Activated T-cell treated with anti-CD3 and anti-CD28 coated beads for 48 hours (primary cell): ENCODE measurements around the gene BET1L.
A peak's percentile ranks its signal among the peaks of the same experiment; 100 is the strongest.

Experiments used
- DNase-seq: peaks from one replicate; pipeline ENCODE4 v3.0.0-alpha.2; 2020; ENCODE audit warnings: low read depth

BET1L gene

DNA sequence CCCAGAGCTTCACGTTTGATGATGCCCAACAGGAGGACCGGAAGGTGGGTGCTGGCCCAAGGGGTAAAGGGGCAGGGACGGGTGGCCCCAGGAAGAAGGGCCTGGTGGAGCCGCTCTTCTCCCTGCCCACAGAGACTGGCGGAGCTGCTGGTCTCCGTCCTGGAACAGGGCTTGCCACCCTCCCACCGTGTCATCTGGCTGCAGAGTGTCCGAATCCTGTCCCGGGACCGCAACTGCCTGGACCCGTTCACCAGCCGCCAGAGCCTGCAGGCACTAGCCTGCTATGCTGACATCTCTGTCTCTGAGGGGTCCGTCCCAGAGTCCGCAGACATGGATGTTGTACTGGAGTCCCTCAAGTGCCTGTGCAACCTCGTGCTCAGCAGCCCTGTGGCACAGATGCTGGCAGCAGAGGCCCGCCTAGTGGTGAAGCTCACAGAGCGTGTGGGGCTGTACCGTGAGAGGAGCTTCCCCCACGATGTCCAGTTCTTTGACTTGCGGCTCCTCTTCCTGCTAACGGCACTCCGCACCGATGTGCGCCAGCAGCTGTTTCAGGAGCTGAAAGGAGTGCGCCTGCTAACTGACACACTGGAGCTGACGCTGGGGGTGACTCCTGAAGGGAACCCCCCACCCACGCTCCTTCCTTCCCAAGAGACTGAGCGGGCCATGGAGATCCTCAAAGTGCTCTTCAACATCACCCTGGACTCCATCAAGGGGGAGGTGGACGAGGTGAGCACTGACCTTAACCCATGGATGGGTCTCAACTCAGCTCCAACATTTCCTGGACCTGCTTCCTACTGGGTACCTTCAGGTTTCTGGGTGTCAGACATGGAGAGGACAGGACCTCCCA is 2.3 kb upstream of the BET1L start:
- no peak for DNase-seq

DNA sequence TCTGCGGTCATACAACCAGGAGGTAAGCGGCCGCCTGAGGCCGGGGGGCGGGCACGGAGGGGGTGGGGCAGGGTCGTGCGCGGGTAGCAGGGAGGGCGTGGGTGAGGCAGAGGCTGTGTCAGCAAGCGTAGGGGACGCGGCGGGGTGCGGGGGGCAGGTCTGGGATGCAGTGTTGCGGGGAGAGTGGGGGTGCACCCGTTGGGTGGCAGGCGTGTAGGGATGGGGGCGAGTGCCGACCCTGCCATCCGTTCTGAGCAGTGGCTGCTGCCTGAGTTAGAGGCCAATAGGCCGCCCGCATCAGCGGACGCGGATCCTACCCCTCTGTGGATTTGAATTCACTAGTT is 1.7 kb upstream of the BET1L start:
- no peak for DNase-seq

DNA sequence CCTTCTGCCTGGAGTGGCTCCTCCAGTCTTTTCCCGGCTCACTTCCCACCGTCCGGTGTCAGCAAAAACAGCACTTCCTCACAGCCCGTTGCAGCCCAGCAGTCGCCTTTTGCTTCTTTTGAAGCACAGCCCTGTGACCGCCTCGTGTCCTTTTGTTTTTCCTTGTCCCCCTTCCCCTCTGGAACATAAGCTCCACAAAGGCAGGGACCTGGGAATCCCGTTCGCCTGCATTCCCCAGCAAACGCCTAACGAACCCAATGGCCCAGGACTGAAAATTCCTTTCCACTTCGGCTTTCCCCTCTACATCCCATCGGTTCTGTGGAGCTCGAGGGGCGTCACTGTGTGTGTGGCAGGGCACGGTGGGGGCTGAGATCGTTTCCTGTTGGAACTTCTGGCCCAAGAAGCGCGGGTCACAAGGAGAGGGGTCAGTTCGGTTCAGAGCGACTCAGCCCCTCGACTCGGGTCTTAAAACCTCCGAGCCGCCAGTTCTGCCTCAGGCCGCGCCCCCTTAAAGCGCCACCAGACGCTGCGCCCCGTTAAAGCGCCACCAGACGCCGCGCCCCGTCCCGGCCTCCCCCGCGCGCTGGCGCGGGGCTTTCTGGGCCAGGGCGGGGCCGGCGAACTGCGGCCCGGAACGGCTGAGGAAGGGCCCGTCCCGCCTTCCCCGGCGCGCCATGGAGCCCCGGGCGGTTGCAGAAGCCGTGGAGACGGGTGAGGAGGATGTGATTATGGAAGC is 1.1 kb upstream of the BET1L start:
- peak; percentile 86 for DNase-seq

DNA sequence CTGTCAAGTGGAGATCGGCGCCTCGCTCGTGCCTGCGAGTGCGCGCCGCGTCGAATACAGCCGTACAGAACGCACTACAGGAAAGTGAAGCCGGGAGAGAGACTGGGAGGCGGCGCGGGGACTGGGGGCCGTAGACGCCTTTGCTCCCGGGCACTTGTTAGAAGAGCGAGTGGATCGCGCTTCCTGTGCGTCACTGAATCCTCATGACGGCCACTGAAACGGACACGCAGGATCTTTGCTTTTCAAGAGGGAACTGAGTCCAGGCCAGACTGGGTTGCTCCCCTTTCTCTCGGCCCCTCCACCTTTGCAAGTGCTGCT is 623 bp upstream of the BET1L start:
- no peak for DNase-seq

DNA sequence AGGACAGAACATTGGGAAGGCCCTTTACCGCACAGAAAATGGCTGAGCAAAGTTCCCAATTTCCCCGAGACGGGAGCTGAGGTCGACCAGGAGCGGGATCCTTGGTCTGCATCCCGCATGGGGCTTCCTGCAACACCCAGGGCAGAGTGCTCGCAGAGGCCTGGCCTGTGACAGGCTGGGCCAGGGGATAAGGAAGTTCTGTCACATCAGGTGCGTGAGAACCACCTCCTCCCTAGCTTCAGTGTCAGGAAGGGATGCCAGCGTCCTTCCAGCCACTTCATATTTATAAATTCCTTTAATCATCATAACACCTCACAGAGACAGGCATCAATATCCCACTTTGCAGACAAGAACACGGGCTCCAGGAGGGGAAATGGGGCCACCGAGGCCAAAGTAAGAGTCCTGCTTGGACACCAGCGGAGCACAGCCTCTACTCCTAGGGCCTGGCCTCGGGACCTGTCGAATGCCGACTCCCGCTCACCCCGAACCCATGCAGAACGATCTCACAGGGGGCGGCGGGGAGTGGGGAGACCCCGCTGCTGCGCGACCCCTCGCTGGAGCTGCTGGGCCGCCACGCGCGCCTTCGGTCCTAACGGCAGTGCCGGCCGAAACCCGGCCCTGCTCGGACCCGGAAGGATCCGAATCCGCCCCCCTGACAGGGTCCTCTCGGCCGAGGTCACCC is 532 bp downstream of the BET1L start:
- no peak for DNase-seq

DNA sequence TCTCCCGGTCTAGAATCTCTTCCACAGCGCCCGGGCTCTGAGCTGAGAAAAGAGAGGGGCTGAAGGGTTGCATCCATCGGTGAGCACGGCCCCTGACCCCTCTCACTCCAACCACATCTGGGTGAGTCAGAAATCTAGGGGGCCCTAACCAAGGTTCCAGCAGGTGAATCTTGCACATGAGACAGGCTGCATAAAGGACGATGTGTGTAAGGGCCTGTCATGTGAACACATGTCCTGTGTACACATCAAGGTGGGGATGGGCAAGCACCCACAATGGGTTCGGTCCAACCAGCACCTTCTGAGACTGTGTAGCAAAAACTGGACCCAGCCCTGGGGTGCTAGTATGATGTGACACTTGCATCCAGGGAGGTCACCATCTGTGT is 1.2 kb downstream of the BET1L start:
- DNase-seq, result no peak

DNA sequence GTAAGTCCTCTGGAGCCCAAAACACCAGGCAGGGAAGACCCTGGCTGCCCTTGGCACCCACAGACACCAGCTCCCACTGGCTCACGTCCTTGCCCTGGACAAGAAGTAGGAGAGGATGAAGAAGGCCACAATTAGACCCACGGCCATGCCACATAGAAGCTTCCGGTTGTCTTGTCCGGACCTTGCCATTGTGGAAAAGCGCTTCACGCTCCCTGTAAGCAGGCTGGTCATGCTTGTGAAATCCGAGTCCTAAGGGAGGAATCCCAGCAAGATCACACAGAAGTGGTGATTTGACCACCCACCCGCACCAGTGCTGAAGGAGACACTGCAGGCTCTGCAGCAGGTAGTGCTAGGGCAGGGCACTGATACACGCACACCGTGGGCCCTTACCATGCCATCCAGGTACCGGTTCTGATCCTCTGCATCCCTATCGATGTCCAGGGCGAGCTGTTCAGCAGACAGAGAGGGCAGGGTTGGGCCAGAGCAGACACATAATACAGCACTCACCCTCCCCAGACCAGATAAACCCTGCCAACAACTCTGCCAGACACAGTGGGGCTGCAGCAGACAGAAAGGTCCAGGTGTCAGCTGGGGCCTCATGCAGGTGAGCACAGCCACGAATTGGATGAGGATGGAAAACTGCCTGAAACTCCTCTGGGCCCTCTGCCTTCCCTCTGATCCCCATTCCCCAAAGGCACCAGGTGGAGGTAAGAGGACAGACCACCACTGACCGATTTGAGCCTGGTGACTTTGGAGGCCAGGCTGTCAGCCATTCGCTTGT is 1.8 kb downstream of the BET1L start:
- no peak for DNase-seq

DNA sequence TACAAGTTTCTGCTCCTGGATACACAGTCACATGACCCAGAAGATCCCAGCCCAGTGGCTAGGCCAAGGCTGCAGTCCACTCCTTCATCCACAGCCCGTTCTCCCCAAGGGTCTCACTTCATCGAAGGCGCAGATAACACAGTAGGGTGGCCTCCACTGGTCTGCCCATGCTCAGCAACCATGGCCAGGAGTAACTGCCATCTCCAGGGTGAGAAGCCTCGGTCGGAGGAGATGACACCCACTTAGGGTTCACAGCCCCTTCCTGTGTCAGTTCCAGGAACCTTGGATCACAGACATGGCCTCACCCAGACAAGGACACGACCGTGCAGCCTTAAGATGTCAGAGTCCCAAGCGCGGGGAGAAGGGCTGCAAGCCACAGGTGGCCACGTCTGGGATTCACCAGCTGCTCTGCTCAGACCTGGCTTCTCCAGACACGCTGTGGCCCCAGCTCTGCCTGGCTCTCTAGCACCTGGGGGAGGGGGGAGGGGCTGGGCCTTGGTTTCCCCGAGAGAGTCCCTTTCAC is 2.6 kb downstream of the BET1L start:
- DNase-seq, result no peak

DNA sequence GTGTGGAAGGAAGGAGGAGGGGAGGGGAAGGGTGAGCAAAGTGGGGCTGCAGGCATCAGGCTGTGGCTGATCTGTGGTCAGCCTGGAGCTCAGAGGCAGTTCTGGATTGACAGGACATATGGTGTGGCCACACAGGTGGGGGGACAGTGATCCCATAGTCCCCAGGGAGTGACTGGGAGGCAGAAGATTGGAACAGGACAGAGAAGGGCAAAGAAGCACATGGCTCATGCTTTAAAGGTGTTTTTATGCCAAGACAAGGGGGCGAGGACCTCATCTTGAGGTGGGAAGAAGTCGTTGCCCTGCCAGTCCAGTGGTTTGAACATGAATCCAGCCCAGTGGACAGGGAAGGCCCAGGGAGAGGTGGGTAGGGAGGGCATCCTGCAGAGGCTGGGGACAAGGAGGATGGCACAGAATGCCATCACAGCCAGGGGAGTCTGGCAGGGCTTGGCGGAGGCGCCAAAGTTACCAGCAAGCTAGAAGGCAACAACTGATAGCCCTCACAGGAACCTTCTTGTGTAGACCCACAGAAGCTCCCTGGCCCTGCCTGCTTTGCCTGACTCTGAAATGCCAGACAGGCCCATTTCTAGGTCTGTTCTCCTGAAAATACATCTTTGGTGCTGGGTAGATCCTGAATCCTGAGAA is 3.1 kb downstream of the BET1L start:
- no peak for DNase-seq

DNA sequence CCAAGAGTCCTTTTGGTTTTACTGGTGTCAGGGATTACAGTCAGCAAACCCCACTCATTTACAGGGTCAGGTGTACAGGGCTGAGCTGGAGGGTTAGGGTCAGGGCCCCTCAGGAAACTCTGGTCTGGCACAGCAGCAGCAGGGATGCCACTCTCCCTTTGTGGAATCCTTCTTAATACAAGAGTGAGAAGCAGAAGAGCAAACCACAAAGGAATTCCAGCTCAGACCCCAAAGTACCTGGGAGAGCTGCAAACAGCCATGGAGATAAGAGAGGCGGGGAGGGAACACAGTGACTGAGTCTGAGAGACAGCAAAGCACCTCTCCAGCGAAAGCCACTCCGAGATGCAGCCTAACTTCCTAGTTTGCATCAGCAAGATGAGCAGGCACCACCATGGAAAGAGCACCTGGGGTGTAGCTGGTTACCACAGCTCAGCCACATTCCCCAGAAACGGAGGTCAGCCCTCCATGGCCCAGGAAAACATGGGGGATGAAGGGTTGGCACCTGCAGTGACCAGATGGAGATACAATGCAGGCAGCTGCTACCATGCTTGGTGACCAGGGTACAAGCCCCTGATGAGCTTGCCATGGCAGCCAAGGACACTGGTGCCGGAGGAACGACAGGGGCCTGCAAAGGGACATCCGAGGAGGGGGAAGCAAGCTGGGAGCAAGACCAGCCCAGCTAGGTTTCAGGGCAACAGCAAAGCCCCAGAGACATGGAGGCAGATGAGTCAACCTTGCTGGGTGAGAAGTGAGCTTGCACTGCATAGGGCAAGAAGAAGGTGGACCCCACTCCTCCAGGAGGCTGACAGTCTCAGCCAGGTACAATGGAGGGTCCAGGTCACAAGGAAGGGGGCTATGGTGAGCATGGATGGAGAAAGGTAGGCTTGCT is 3.9 kb downstream of the BET1L start:
- DNase-seq, result no peak

DNA sequence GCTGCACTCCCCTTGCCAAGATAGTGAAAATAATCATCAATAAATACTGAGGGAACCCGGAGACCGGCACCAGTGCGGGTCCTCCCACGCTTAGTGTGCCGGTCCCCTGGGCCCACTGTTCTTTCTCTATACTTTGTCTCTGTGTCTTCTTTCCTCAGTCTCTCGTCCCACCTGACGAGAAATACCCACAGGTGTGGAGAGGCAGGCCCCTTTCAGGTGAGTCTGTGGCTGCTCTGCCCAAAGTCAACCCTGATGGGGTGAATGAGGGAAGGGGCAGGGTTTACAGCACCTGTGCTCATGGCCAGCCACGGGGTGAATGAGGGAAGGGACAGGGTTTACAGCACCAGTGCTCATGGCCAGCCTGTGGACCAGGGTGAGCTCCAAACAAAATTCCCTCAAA is 4.7 kb downstream of the BET1L start:
- DNase-seq, result no peak

DNA sequence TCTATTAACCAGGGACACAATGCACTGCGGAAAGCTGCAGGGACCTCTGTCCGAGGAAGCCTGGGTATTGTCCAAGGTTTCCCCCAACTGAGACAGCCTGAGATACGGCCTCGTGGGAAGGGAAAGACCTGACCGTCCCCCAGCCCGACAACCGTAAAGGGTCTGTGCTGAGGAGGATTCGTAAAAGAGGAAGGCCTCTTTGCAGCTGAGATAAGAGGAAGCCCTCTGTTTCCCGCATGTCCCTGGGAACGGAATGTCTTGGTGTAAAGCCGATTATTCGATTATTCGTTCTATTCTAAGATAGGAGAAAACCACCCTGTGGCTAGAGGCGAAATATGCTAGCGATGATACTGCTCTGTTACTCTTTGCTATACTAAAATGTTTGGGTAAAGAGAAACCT is 5.2 kb downstream of the BET1L start:
- DNase-seq, result no peak

DNA sequence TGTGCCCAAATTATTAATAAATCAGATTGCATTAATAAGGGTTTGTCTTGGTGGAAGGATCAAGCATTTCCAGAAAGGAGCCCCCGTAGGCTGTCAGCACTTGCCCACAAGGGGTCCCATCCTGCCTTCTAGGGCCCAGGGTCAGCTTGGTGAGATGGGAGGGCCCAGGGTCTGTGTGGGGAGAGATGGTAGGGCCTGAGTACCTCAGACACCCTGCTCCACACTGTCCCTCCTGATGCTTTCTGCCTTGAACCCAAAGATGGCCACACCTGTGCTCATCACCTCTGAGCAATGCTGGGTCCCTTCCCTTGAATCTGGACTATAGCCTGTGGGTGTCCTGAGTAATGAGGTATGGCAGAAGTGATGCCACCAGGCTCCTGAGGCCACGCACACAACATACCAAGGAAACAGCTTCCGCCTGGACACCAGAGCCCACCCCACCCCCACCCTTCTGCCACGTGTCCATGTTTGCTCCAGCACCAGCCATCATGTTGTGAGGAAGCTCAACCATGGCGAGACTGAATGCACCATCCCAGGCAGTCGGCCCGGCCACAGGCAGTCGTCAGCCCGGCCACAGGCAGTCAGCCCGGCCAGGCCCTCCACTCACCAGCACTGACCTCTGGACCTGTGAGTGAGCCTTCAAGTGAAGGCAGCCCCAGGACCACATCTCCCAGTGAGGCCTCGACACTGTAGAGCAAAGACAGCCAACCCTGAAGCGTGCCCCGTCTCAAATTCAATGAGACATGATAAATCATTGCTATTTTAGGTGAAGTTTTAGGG is 6.8 kb downstream of the BET1L start:
- no peak for DNase-seq

DNA sequence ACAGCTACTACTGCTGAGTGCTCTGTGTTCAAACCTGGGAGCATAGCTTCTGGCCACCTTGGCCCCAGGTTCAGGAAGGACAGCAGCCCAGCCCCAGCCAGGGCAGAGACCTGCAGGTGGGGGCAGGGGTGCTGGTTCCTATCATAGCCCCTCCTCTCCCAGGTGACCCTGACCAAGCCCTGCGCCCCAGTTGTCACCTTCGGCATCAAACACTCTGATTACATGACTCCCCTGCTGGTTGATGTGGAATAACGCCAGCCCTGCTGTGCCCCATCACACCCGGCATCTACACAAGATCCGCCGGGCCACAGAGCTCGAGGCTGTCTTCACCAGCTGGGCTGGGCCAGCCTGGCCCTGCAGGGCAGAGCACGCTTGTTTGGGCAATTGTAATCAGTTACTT is 7.4 kb downstream of the BET1L start:
- DNase-seq, result no peak

DNA sequence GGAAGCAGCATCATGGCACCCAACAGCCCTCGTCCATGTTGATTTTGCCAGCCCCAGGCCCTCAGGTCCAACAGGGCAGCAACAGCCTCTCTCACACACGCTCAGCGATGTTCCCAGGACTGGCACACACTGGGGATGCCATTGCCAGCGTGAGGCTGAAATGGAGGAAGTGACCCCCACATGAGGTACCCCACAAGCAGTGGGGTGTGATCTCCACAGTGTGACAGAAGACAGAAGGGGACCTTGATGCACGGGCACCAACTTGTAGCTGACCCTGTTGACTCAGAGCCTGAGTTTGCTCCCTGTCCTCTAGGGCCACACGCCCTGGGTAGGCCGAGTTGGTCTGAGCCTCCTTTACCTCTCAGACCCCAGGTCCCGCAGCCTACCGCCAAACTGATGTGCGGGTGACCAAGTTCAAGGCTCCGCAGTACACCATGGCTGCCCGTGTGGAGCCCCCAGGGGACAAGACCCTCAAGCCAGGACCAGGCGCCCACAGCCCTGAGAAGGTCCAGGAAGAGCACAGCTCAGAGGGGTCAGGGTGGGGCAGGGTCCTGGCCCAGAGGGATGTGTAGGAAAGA is 8.1 kb downstream of the BET1L start:
- DNase-seq, result no peak

DNA sequence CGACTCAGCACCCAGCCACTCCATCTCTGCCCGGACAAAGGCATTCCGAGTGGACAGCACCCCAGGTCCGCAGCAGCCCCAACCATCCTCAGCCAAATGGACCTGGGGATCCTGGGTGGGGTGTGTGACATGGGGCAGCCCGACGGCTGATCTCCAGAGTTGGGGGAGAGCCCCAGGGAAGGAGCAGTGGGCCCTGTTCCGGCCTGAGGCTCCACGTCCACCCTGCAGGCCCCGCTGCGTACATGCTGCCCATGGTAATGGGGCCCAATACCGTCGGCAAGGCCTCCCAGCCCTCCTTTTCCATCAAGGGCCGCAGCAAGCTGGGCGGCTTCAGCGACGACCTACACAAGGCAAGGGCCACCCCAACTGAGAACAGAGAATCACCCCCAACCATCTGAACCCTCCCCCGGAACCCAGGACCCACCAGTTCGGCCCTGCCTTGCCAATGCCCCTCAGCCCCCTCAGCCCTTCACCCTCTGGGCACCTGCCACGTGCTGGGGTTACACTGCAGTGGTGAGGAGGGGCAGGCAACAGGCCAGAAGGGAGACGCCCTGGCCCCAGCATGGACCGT is 8.9 kb downstream of the BET1L start:
- no peak for DNase-seq

DNA sequence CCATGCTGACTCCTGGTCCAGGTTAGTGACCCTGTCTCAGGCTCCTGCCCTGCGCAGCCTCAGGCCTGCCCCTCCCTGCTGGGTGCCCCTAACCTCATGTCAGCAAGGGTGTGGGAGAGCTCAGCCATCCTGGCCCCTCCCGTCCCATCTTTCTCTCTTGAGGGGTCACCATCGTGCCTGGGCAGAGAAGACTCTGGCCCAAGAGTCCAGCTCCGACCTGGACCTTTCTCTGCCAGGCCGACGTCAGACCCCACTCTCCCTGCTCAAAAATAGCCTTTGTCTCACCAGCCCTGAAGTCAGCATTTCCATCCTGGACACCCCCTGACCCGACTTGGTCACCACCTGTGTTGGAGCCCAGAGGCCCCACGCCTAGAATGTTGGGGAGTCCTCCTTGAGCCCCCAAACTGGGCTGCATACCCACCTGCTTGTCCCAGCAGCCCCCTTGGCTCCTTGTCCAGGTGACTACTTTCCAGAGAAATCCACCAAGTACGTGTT is 9.4 kb downstream of the BET1L start:
- DNase-seq, result no peak

DNA sequence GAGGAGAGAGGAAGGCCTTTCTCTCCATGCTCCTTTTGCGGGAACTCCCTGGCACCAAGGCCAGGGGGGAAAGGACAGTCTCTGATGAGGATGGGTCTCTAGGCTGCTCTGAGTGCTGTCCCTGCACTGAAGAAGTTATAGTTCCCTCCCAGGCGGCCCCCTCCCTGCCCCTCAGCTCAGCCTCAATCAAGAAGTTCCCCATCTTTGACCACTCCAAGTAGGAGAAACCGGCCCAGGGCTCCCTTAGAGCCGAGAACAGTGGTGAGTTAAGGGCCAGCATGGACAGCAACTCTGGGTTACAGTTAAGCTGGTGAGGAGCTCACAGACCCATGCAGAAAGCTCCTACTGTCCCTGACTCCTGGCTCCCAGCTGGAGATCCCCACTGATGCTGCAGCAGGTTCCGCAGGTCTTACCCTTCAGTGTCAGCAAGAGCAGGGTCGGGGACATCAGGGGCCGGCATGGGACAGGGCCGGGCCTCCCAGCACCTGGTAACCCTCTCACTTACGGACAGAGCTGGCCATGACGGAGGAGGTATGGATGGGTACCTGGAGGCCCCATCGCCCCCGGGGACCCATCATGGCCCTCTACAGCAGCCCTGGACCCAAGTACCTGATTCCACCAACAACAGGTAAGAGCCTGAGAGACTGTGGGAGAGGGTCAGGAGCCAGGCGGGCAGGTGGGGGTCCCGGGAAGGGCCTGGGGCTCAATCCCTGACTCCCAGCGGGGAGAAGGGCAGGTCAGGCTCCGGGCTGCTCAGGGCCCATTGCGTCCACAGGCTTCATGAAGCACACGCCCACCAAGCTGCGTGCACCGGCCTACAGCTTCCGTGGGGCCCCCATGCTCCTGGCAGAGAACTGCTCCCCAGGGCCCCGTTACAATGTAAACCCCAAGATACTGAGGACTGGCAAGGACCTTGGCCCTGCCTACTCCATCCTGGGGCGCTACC is 10.1 kb downstream of the BET1L start:
- DNase-seq, result no peak
